GM12864 (cell line): ENCODE data around the gene KRTAP9-7.

Experiments
- DNase-seq: peaks from one replicate; pipeline ENCODE4 v3.0.0-alpha.2; 2011; ENCODE audit warnings: low read depth
- H3K4me3 ChIP-seq: 2 replicates; pipeline ENCODE4 v1.5.1; 2011; ENCODE audit warnings: mild to moderate bottlenecking, low read depth, low read length, control low read depth
- TF ChIP-seq, protein P1 (sequence below): IDR thresholded peaks from 2 replicates; pipeline ENCODE4 v1.5.1; 2011; ENCODE audit warnings: low read depth, mild to moderate bottlenecking, moderate library complexity, low read length, control low read depth, inconsistent platforms; ENCODE audit errors: missing control alignments

The KRTAP9-7 gene

GRCh38 chr17:41287050-41287449 lies 11.6 kb downstream of the KRTAP9-7 start:
- no peak for DNase-seq
- TF ChIP-seq, protein P1, sequence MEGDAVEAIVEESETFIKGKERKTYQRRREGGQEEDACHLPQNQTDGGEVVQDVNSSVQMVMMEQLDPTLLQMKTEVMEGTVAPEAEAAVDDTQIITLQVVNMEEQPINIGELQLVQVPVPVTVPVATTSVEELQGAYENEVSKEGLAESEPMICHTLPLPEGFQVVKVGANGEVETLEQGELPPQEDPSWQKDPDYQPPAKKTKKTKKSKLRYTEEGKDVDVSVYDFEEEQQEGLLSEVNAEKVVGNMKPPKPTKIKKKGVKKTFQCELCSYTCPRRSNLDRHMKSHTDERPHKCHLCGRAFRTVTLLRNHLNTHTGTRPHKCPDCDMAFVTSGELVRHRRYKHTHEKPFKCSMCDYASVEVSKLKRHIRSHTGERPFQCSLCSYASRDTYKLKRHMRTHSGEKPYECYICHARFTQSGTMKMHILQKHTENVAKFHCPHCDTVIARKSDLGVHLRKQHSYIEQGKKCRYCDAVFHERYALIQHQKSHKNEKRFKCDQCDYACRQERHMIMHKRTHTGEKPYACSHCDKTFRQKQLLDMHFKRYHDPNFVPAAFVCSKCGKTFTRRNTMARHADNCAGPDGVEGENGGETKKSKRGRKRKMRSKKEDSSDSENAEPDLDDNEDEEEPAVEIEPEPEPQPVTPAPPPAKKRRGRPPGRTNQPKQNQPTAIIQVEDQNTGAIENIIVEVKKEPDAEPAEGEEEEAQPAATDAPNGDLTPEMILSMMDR, result no peak
- no peak overlapping the region for H3K4me3 ChIP-seq

- TF ChIP-seq, protein P1, result no peak
- no peak overlapping the region for H3K4me3 ChIP-seq
- no peak for DNase-seq
These were observed 18.5 kb downstream of the KRTAP9-7 start for GRCh38 chr17:41294016-41294415.

DNA sequence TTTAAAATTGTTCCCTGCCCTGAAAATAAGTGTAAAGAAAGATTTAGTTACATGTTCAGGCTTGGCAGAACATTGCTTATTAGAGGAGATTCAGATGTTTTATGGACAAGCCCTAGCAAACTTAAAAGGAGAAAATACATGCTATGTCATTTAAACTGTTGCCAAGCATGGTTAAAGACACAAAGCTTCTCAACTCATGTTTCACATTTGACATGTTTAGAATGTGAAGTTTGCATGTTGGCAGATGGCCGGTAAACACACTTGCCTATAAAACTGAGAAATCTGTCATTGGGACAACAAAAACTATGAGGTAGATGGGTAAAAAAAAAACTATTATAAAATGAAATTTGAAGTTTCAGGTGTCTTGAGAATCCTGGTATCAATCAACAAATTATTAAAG lies 21.3 kb downstream of the KRTAP9-7 start:
- no peak for DNase-seq
- TF ChIP-seq, protein P1, result no peak
- no peak overlapping the region for H3K4me3 ChIP-seq

DNA sequence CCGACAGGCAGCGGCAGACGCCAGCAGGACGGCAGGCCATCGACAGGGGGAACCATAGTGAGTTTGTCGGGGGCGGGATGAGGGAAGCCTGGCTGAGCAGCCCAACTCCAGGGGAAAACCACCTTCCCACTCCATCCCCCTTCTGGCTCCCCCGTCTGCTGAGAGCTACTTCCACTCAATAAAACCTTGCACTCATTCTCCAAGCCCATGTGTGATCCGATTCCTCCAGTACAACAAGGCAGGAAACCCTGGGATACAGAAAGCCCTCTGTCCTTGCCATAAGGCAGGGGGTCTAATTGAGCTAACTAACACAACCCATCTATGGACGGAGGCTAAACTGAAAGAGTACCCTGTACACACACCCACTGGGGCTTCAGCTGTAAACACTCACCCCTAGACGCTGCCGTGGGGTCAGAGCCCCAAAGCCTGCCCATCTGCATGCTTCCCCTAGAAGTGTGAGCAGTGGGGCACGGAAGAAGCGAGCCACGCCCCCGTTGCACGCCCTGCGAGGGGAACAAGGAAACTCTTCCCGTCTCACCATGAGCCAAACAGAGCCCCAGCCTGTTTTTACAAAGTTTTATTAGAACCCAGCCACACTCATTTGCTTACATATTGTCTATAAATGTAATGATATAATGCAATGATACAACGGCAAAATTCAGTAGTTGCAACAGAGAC lies 23.1 kb downstream of the KRTAP9-7 start:
- TF ChIP-seq, protein P1, result no peak
- H3K4me3 ChIP-seq, result no peak overlapping the region
- DNase-seq, result no peak

DNA sequence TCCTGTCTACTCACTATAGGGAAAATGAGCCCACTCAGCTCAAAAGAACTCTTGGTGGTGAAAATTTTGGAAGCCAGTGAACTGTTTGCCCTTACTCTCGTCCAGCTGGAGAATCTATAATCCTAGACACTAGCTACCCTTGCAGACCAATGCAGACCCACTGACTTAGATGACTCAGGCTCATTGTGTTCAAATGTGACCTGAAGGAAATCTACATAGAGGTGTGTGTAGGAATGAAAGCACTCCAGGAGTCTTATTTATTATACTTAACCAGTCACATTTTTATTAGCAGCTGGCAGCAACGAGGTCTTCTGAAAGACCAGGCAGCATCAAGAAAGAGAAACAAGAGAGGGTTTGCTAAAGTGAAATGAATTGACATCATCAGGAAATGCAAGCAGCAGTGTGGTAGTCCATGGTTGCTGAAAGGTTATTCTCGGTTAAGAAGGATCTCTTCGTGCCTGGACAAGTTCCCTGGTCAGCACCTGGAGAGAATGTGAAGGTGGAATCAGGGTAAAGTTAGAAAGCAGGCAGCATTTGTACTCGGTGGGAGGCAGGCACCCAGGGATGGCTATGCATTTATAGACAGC lies 25.8 kb downstream of the KRTAP9-7 start:
- DNase-seq, result no peak
- H3K4me3 ChIP-seq, result no peak overlapping the region
- TF ChIP-seq, protein P1, result no peak

- TF ChIP-seq, protein P1, result no peak
- H3K4me3 ChIP-seq, result no peak within 1 kb of the TSS
- no peak for DNase-seq
These were observed 26.7 kb downstream of the KRTAP9-7 start, which contains the start of gene KRTAP29-1 for GRCh38 chr17:41301916-41302901. Gene KRTAP29-1 (minus strand): TSS chr17:41302851. CDS start chr17:41302851, 0 bp downstream.
